Measurements from ENCODE around the gene ARF6.
"Not testable (repeated sequence)": the region's sequence is repeated elsewhere in the genome, so short reads cannot be mapped to it uniquely, and the experiment has no call there.

The ARF6 gene

DNA sequence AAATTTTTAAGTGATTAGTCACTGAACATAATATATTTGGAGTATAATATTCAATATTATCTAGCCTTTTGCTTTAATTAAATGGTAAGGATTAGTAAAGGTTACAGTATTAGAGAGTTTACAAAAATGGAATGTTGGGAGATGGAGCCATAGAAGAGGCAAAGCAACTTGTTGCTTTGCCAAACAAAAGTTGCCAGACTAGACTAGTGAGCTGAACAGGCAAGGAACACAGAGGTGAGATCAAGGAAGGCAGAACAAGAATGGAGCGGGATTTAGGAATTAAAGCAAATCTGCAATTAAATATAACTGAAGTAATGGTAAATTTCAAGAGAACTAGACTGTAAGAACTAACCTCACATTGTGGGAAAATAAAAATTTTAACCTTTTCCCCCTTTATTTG, 5.1 kb downstream of the ARF6 start:
- H3K9me3 Mint-ChIP-seq: no peaks in the 10 kb centered on the region
- H3K27me3 Mint-ChIP-seq (ENCODE audit: low read depth): no peaks in the 10 kb centered on the region
- peaks cover 40% of the 10 kb centered on the region for H3K36me3 Mint-ChIP-seq (ENCODE audit: low read depth)
- no peak overlapping the region for H3K27ac Mint-ChIP-seq
- no peak overlapping the region for H3K4me3 Mint-ChIP-seq
- H3K4me1 Mint-ChIP-seq: peaks cover 34% of the 10 kb centered on the region
- TF ChIP-seq, protein P1, sequence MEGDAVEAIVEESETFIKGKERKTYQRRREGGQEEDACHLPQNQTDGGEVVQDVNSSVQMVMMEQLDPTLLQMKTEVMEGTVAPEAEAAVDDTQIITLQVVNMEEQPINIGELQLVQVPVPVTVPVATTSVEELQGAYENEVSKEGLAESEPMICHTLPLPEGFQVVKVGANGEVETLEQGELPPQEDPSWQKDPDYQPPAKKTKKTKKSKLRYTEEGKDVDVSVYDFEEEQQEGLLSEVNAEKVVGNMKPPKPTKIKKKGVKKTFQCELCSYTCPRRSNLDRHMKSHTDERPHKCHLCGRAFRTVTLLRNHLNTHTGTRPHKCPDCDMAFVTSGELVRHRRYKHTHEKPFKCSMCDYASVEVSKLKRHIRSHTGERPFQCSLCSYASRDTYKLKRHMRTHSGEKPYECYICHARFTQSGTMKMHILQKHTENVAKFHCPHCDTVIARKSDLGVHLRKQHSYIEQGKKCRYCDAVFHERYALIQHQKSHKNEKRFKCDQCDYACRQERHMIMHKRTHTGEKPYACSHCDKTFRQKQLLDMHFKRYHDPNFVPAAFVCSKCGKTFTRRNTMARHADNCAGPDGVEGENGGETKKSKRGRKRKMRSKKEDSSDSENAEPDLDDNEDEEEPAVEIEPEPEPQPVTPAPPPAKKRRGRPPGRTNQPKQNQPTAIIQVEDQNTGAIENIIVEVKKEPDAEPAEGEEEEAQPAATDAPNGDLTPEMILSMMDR (IDR thresholded peaks at IDR 0.05; ENCODE audit: unreplicated experiment in 3 of 3): no peak

DNA sequence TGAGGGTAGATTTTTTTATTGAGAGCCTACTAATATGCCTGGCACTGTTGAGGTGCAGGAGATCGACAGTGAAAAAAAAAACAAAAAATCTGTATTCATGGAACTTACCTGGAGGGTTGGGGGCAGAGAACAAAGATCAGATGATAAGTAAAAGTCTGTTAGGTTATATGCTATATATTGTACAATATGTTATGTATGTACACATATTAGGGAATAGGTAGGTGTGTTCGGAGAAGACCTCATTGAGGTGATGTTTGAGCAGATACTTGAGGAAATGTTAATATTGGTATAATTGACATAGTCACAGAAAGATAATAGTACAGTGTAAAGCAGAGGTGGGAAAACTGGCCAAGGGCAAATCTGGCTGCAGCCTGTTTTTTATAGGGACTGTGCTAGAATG, 5.6 kb downstream of the ARF6 start:
- Mint-ChIP-seq H3K36me3 (ENCODE audit: low read depth) (peaks cover 40% of the 10 kb centered on the region), H3K9me3 (no peaks in the 10 kb centered on the region), H3K27me3 (ENCODE audit: low read depth) (no peaks in the 10 kb centered on the region), H3K4me3 (no peak overlapping the region), H3K27ac (peak overlapping the region in 1 of 3 experiments; percentile 7), H3K4me1 (peaks cover 34% of the 10 kb centered on the region)
- TF ChIP-seq, protein P1 (IDR thresholded peaks at IDR 0.05; ENCODE audit: unreplicated experiment in 3 of 3): no peak

DNA sequence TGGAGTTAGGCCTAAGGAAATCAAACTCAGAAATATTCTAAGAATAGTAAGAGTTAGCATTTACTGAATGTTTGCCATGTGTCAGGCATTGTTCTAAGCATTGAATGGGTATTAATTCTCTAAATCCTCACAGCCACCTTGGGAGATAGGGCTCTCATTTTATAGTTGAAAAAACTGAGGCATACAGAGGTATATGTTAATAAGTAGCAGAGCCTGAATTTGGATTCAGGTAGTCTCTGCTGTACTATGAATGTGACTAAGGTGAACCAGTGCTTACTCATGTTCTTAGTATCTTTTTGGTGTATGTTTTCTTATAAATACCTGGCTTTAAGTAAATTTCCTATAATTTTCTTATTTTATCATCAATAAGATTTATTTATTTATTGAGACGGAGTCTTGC, 8.1 kb downstream of the ARF6 start:
- Mint-ChIP-seq H3K4me1 (peaks cover 19% of the 10 kb centered on the region), H3K4me3 (no peak overlapping the region), H3K27ac (no peak overlapping the region), H3K9me3 (no peaks in the 10 kb centered on the region), H3K36me3 (ENCODE audit: low read depth) (peaks cover 20% of the 10 kb centered on the region), H3K27me3 (ENCODE audit: low read depth) (no peaks in the 10 kb centered on the region)
- TF ChIP-seq, protein P1 (IDR thresholded peaks at IDR 0.05; ENCODE audit: unreplicated experiment in 3 of 3): no peak

DNA sequence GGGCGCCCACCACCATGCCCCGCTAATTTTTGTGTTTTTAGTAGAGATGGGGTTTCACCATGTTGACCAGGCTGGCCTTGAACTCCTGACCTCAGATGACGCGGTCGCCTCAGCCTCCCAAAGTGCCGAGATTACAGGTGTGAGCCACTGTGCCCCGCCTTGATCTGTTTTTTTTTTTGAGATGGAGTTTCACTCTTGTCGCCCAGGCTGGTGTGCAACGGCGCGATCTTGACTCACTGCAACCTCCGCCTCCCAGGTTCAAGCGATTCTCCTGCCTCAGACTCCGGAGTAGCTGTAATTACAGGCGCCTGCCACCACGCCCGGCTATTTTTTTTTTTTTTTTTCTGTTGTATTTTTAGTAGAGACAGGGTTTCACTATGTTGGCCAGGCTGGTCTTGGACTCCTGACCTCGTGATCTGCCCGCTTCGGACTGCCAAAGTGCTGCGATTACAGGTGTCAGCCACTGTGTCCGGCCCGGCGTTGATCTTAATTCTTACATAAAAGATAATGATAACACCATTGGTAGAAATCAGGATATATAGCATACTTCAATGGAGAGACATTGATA, 9.9 kb downstream of the ARF6 start:
- not testable (repeated sequence) for H3K4me3 Mint-ChIP-seq; H3K36me3 Mint-ChIP-seq (ENCODE audit: low read depth); H3K9me3 Mint-ChIP-seq; H3K27ac Mint-ChIP-seq; H3K27me3 Mint-ChIP-seq (ENCODE audit: low read depth); H3K4me1 Mint-ChIP-seq

DNA sequence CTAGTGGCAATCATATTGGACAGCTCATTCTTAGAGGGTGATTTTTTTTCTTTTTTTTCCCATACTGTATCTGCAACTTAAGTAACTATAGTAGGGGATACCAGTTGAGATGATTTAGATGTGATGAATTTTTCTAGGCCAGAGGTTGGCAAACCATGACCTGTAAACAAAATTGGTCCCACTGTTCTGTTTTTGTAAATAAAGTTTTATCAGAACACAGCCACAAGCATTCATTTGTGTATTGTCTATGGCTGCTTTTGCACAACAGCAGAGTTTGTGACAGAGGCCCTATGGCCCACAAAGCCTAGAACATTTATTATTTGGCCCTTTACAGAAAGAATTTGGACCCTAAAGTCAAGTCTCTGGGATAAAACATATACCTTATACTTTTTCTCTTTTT, 11.4 kb downstream of the ARF6 start:
- H3K9me3 Mint-ChIP-seq: no peaks in the 10 kb centered on the region
- H3K27ac Mint-ChIP-seq: no peak overlapping the region
- H3K4me1 Mint-ChIP-seq: no peaks in the 10 kb centered on the region
- H3K27me3 Mint-ChIP-seq (ENCODE audit: low read depth): no peaks in the 10 kb centered on the region
- no peak overlapping the region for H3K4me3 Mint-ChIP-seq
- TF ChIP-seq, protein P1 (IDR thresholded peaks at IDR 0.05; ENCODE audit: unreplicated experiment in 3 of 3): no peak
- H3K36me3 Mint-ChIP-seq (ENCODE audit: low read depth): no peaks in the 10 kb centered on the region

GRCh38 chr14:49905989-49906388, 13.1 kb downstream of the ARF6 start:
- TF ChIP-seq, protein P1 (IDR thresholded peaks at IDR 0.05; ENCODE audit: unreplicated experiment in 3 of 3): no peak
- no peak overlapping the region for H3K4me3 Mint-ChIP-seq
- no peaks in the 10 kb centered on the region for H3K27me3 Mint-ChIP-seq (ENCODE audit: low read depth)
- H3K4me1 Mint-ChIP-seq: no peaks in the 10 kb centered on the region
- H3K27ac Mint-ChIP-seq: no peak overlapping the region
- H3K36me3 Mint-ChIP-seq (ENCODE audit: low read depth): no peaks in the 10 kb centered on the region
- H3K9me3 Mint-ChIP-seq: no peaks in the 10 kb centered on the region
